ENCODE results near the gene GNB1L. TPM values are rescaled to one million over a fixed set of nuclear protein-coding genes. Genes with fewer than 3 reads are reported as not detected.

The GNB1L gene
- total and polyA plus RNA-seq, 7 experiments from 2014 or later: 4.2 to 20.8 (median 10.6) TPM

GRCh38 chr22:19737846-19738663, 116.6 kb downstream of the GNB1L start:
- CTCF ChIA-PET: no interaction called here
- Histone ChIP-seq H3K36me3 (ENCODE audit: control insufficient read depth in 2 of 3, insufficient read depth in 3 of 3, low read length in 3 of 3) (no peaks in the 10 kb centered on the region), H3K27ac (ENCODE audit: low read depth, low read length) (no peak overlapping the region), H3K4me1 (ENCODE audit: control insufficient read depth in 2 of 2, insufficient read depth in 2 of 2, low read length in 2 of 2) (no peaks in the 10 kb centered on the region), H3K4me3 (ENCODE audit: low read length) (no peak overlapping the region), H3K9me3 (ENCODE audit: control insufficient read depth in 2 of 3, low read length in 3 of 3) (no peaks in the 10 kb centered on the region), H3K27me3 (ENCODE audit: control insufficient read depth in 2 of 2, insufficient read depth in 2 of 2, low read length in 2 of 2) (no peaks in the 10 kb centered on the region)
- H3K4me1 Mint-ChIP-seq: no peaks in the 10 kb centered on the region
- H3K36me3 Mint-ChIP-seq: no peaks in the 10 kb centered on the region
- intact Hi-C loops (cut with micrococcal nuclease): no loop called here
- H3K4me3 Mint-ChIP-seq: no peak overlapping the region
- DNase-seq (no peak), ATAC-seq (no peak)
- H3K9me3 Mint-ChIP-seq: no peaks in the 10 kb centered on the region
- no peaks in the 10 kb centered on the region for H3K27me3 Mint-ChIP-seq
- no peak overlapping the region for H3K27ac Mint-ChIP-seq
- POLR2A ChIA-PET: no interaction called here

DNA sequence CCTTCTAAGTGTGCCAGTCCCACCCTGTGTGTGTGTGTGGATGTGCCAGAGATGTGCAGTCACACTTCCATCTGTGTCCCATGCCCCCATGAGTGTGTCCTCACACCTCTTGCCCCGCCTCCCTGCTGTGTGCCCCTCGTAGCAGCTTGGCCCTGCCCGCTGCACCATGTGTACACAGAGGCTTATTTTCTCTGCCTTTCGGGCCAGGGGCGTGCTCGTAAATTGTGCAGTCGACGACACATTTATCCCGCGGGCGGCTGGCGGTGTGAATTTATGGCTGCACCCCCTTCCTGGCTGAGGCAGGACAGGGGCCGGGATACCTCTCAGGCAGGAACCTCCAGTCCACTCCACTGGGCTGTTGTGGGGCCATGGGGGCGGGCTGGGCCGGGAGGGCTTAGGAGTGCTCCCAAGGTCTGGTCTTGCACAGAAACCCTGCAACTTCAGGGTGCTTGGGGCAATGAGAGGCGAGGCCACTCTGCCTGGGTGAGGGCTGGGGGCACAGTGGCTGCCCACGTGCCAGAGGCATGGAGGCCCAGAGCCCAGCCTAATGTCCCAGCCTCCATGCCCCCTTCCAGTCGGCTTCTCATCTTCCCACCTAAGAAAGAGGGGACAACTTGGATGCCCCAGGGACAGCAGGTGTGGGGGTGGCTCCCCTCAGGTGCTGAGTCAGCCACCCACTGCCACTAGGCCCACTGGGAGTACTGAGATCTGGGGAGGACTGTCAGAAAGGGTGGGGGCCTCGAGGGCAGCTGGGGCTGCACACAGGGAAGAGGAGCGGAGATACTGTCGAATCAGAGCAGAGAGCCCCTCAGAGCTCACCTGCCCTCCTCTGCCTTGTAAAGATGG, 118.8 kb downstream of the GNB1L start:
- H3K27ac Mint-ChIP-seq: no peak overlapping the region
- no peaks in the 10 kb centered on the region for H3K9me3 Mint-ChIP-seq
- H3K27me3 Mint-ChIP-seq: no peaks in the 10 kb centered on the region
- POLR2A ChIA-PET: no interaction called here
- no peak for DNase-seq
- ATAC-seq: no peak
- Histone ChIP-seq H3K27ac (ENCODE audit: low read depth, low read length) (no peak overlapping the region), H3K4me1 (ENCODE audit: control insufficient read depth in 2 of 2, insufficient read depth in 2 of 2, low read length in 2 of 2) (no peaks in the 10 kb centered on the region), H3K4me3 (ENCODE audit: low read length) (no peak overlapping the region), H3K9me3 (ENCODE audit: control insufficient read depth in 2 of 3, low read length in 3 of 3) (no peaks in the 10 kb centered on the region), H3K36me3 (ENCODE audit: control insufficient read depth in 2 of 3, insufficient read depth in 3 of 3, low read length in 3 of 3) (no peaks in the 10 kb centered on the region), H3K27me3 (ENCODE audit: control insufficient read depth in 2 of 2, insufficient read depth in 2 of 2, low read length in 2 of 2) (no peaks in the 10 kb centered on the region)
- H3K4me1 Mint-ChIP-seq: no peaks in the 10 kb centered on the region
- H3K36me3 Mint-ChIP-seq: no peaks in the 10 kb centered on the region
- intact Hi-C loops (cut with micrococcal nuclease): no loop called here
- CTCF ChIA-PET: no interaction called here
- H3K4me3 Mint-ChIP-seq: no peak overlapping the region

GRCh38 chr22:19734837-19735382, 119.8 kb downstream of the GNB1L start:
- Histone ChIP-seq H3K9me3 (ENCODE audit: control insufficient read depth in 2 of 3, low read length in 3 of 3) (no peaks in the 10 kb centered on the region), H3K36me3 (ENCODE audit: control insufficient read depth in 2 of 3, insufficient read depth in 3 of 3, low read length in 3 of 3) (no peaks in the 10 kb centered on the region), H3K4me1 (ENCODE audit: control insufficient read depth in 2 of 2, insufficient read depth in 2 of 2, low read length in 2 of 2) (no peaks in the 10 kb centered on the region), H3K27me3 (ENCODE audit: control insufficient read depth in 2 of 2, insufficient read depth in 2 of 2, low read length in 2 of 2) (no peaks in the 10 kb centered on the region), H3K4me3 (ENCODE audit: low read length) (no peak overlapping the region), H3K27ac (ENCODE audit: low read depth, low read length) (no peak overlapping the region)
- Mint-ChIP-seq H3K27me3 (peaks cover 0 to 2% (median 0%) of the 10 kb centered on the region in 5 donors), H3K27ac (no peak overlapping the region), H3K4me3 (no peak overlapping the region), H3K9me3 (no peaks in the 10 kb centered on the region), H3K4me1 (peaks cover 0 to 5% (median 2%) of the 10 kb centered on the region in 7 donors), H3K36me3 (no peaks in the 10 kb centered on the region)
- ChIA-PET CTCF (no interaction called here), POLR2A (no interaction called here)
- intact Hi-C loops (cut with micrococcal nuclease): loop anchor here in 1 of 2 donors (5.0 kb wide), 1 partner anchor 157 kb away; no protein-coding TSS in a partner anchor
- ATAC-seq (no peak), DNase-seq (no peak)

GRCh38 chr22:19734163-19734562, 120.5 kb downstream of the GNB1L start:
- H3K36me3 ChIP-seq (ENCODE audit: control insufficient read depth in 2 of 3, insufficient read depth in 3 of 3, low read length in 3 of 3): no peaks in the 10 kb centered on the region
- Mint-ChIP-seq H3K4me1 (peaks cover 0 to 5% (median 2%) of the 10 kb centered on the region in 7 donors), H3K27me3 (peaks cover 0 to 2% (median 0%) of the 10 kb centered on the region in 5 donors), H3K9me3 (no peaks in the 10 kb centered on the region), H3K4me3 (no peak overlapping the region), H3K27ac (no peak overlapping the region), H3K36me3 (no peaks in the 10 kb centered on the region)
- ATAC-seq (no peak), DNase-seq (no peak)
- ChIA-PET CTCF (interaction anchor here (0.6 to 1.5 kb wide), 3 partner anchors 88 to 176 kb away, joined by 3 read pairs; no protein-coding TSS in a partner anchor), POLR2A (no interaction called here)
- H3K4me3 ChIP-seq (ENCODE audit: low read length): no peak overlapping the region
- intact Hi-C loops (cut with micrococcal nuclease): loop anchor here in 1 of 2 donors (5.0 kb wide), 1 partner anchor 158 kb away; no protein-coding TSS in a partner anchor
- H3K27ac ChIP-seq (ENCODE audit: low read depth, low read length): no peak overlapping the region
- H3K4me1 ChIP-seq (ENCODE audit: control insufficient read depth in 2 of 2, insufficient read depth in 2 of 2, low read length in 2 of 2): no peaks in the 10 kb centered on the region
- H3K27me3 ChIP-seq (ENCODE audit: control insufficient read depth in 2 of 2, insufficient read depth in 2 of 2, low read length in 2 of 2): no peaks in the 10 kb centered on the region
- no peaks in the 10 kb centered on the region for H3K9me3 ChIP-seq (ENCODE audit: control insufficient read depth in 2 of 3, low read length in 3 of 3)

DNA sequence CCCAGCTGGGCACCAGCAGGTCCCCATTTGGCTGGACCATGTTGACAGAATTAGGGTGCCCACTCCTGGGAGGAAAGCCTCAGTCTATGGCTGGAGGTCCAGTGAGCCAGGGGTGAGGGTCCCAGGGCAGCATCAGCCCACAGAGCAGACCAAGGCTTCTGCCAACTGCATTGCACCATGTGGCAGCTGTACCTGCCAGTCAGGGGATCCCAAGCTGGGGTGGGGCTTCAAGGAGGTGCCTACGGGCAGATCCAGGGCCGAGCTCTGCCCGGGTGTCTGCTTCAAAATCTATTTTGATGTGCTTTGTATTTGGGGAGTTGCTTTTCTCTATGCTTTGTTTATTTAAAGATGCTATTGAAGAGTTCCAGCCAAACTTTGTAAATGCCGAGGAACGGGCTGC, 120.9 kb downstream of the GNB1L start:
- peaks cover 0 to 5% (median 2%) of the 10 kb centered on the region in 7 donors for H3K4me1 Mint-ChIP-seq
- ChIA-PET CTCF (interaction anchor here (0.6 to 1.5 kb wide), 4 partner anchors 88 to 177 kb away, joined by 3 read pairs; no protein-coding TSS in a partner anchor), POLR2A (no interaction called here)
- Histone ChIP-seq H3K27ac (ENCODE audit: low read depth, low read length) (no peak overlapping the region), H3K4me1 (ENCODE audit: control insufficient read depth in 2 of 2, insufficient read depth in 2 of 2, low read length in 2 of 2) (no peaks in the 10 kb centered on the region), H3K4me3 (ENCODE audit: low read length) (no peak overlapping the region), H3K36me3 (ENCODE audit: control insufficient read depth in 2 of 3, insufficient read depth in 3 of 3, low read length in 3 of 3) (no peaks in the 10 kb centered on the region), H3K27me3 (ENCODE audit: control insufficient read depth in 2 of 2, insufficient read depth in 2 of 2, low read length in 2 of 2) (no peaks in the 10 kb centered on the region), H3K9me3 (ENCODE audit: control insufficient read depth in 2 of 3, low read length in 3 of 3) (no peaks in the 10 kb centered on the region)
- no peaks in the 10 kb centered on the region for H3K36me3 Mint-ChIP-seq
- DNase-seq (no peak), ATAC-seq (no peak)
- no peak overlapping the region for H3K27ac Mint-ChIP-seq
- H3K27me3 Mint-ChIP-seq: peaks cover 0 to 2% (median 0%) of the 10 kb centered on the region in 5 donors
- H3K4me3 Mint-ChIP-seq: no peak overlapping the region
- H3K9me3 Mint-ChIP-seq: no peaks in the 10 kb centered on the region
- intact Hi-C loops (cut with micrococcal nuclease): loop anchor here in 1 of 2 donors (5.0 kb wide), 1 partner anchor 159 kb away; no protein-coding TSS in a partner anchor
